SU-DHL-6 (cell line): ENCODE measurements around the gene LDHAL6A.

Source experiments
- H2AFZ ChIP-seq: fragments of 200-600 bp; sonication (generic); 2 replicates; pipeline ENCODE4 v1.6.1; 2014; ENCODE audit warnings: low read depth, mild to moderate bottlenecking, moderate library complexity, mixed read lengths, antibody characterized with exemption, low read length; ENCODE audit not compliant: severe bottlenecking
- H3F3A ChIP-seq: fragments of 200-600 bp; shearing (Covaris generic); 2 replicates; pipeline ENCODE4 v1.6.0; 2016; ENCODE audit warnings: antibody characterized with exemption, mild to moderate bottlenecking; ENCODE audit not compliant: insufficient read depth
- H3K27ac ChIP-seq: fragments of 200-600 bp; sonication (generic); 2 replicates; pipeline ENCODE4 v1.5.1; 2016; ENCODE audit warnings: low read depth, mild to moderate bottlenecking, low read length, moderate library complexity, mixed read lengths
- H3K27me3 ChIP-seq: fragments of 200-600 bp; sonication (generic), shearing (Covaris generic); 2 replicates; pipeline ENCODE4 v1.6.0; 2014; ENCODE audit warnings: mild to moderate bottlenecking, low read length
- H3K36me3 ChIP-seq: fragments of 200-600 bp; sonication (generic); 2 replicates; pipeline ENCODE4 v1.6.1; 2014; ENCODE audit warnings: mild to moderate bottlenecking, low read length, mixed read lengths
- H3K4me2 ChIP-seq: fragments of 300-600, 200-600 bp; shearing (Covaris generic), sonication (generic); 2 replicates; pipeline ENCODE4 v1.6.0; 2014; ENCODE audit warnings: low read length, low read depth, mild to moderate bottlenecking; ENCODE audit not compliant: poor library complexity, severe bottlenecking
- H3K4me3 ChIP-seq: fragments of 200-600 bp; sonication (generic); 2 replicates; pipeline ENCODE4 v1.5.1; 2014; ENCODE audit warnings: antibody characterized with exemption, low read length, mild to moderate bottlenecking, mixed read lengths; ENCODE audit not compliant: insufficient read depth, poor library complexity, severe bottlenecking
- H3K79me2 ChIP-seq: fragments of 200-600 bp; sonication (generic); 2 replicates; pipeline ENCODE4 v1.6.1; 2014; ENCODE audit warnings: mild to moderate bottlenecking, low read length, moderate library complexity; ENCODE audit not compliant: insufficient read depth
- H3K9ac ChIP-seq: fragments of 200-600 bp; sonication (generic); 2 replicates; pipeline ENCODE4 v1.7.0; 2014; ENCODE audit warnings: mild to moderate bottlenecking, low read length
- H3K9me2 ChIP-seq: fragments of 200-600 bp; sonication (generic); replicated peaks from 2 replicates; pipeline ENCODE4 v1.6.1; 2014; ENCODE audit warnings: low read length; ENCODE audit not compliant: insufficient read depth
- H3K9me3 ChIP-seq: fragments of 200-600 bp; sonication (generic); 2 replicates; pipeline ENCODE4 v1.6.1; 2014; ENCODE audit warnings: low read length, mixed read lengths; ENCODE audit not compliant: insufficient read depth
- H4K20me1 ChIP-seq: fragments of 200-600 bp; sonication (generic); 2 replicates; pipeline ENCODE4 v1.6.1; 2014; ENCODE audit warnings: low read depth, mild to moderate bottlenecking, antibody characterized with exemption, low read length, moderate library complexity, mixed read lengths
- CTCF ChIP-seq: fragments of 200-600 bp; sonication (generic); IDR thresholded peaks from one replicate; pipeline ENCODE4 v1.5.1; 2017; ENCODE audit warnings: antibody characterized with exemption, mild to moderate bottlenecking, low read length, moderate library complexity; ENCODE audit not compliant: insufficient read depth, poor library complexity, severe bottlenecking
- EZH2phosphoT487 ChIP-seq: fragments of 200-600 bp; sonication (generic), shearing (Covaris generic); conservative IDR thresholded peaks from 2 replicates; pipeline ENCODE4 v1.6.1; 2018; ENCODE audit warnings: mild to moderate bottlenecking, antibody characterized with exemption, low read length, moderate library complexity, mixed read lengths

The LDHAL6A gene

GRCh38 chr11:18427240-18427639, 28.4 kb upstream of the LDHAL6A start:
- Histone ChIP-seq H3K9me2 (no peaks in the 10 kb centered on the region), H3F3A (no peaks in the 10 kb centered on the region), H3K79me2 (no peaks in the 10 kb centered on the region), H3K4me2 (no peak overlapping the region), H3K9me3 (no peaks in the 10 kb centered on the region), H3K27ac (no peak overlapping the region), H3K36me3 (no peaks in the 10 kb centered on the region), H3K27me3 (no peaks in the 10 kb centered on the region), H3K4me3 (no peak overlapping the region), H2AFZ (no peak overlapping the region), H4K20me1 (no peaks in the 10 kb centered on the region), H3K9ac (no peak overlapping the region)
- TF ChIP-seq CTCF (no peak), EZH2phosphoT487 (no peak)

- no peak overlapping the region for H3K27ac ChIP-seq
- H3F3A ChIP-seq = no peaks in the 10 kb centered on the region
- no peak overlapping the region for H3K4me3 ChIP-seq
- no peaks in the 10 kb centered on the region for H3K9me2 ChIP-seq
- no peak overlapping the region for H3K9ac ChIP-seq
- no peaks in the 10 kb centered on the region for H3K36me3 ChIP-seq
- no peak overlapping the region for H2AFZ ChIP-seq
- H3K79me2 ChIP-seq = no peaks in the 10 kb centered on the region
- H4K20me1 ChIP-seq = no peaks in the 10 kb centered on the region
- no peak overlapping the region for H3K4me2 ChIP-seq
- H3K9me3 ChIP-seq = no peaks in the 10 kb centered on the region
- TF ChIP-seq EZH2phosphoT487 (no peak), CTCF (no peak)
- no peaks in the 10 kb centered on the region for H3K27me3 ChIP-seq
Measured at GRCh38 chr11:18429332-18429731, 26.3 kb upstream of the LDHAL6A start.

- Histone ChIP-seq H3F3A (no peaks in the 10 kb centered on the region), H3K9me3 (peaks cover 8% of the 10 kb centered on the region; the same call in 1 of the 2 replicates), H4K20me1 (no peaks in the 10 kb centered on the region), H3K4me2 (no peak overlapping the region), H3K79me2 (no peaks in the 10 kb centered on the region), H2AFZ (no peak overlapping the region), H3K4me3 (no peak overlapping the region), H3K27ac (no peak overlapping the region), H3K9me2 (no peaks in the 10 kb centered on the region), H3K27me3 (no peaks in the 10 kb centered on the region), H3K36me3 (0 out of 2 replicates have a peak, but pooled peaks cover 5% of the 10 kb centered on the region), H3K9ac (no peak overlapping the region)
- TF ChIP-seq CTCF (no peak), EZH2phosphoT487 (no peak)
Measured at GRCh38 chr11:18438691-18439090, 17.0 kb upstream of the LDHAL6A start.
